Caki2 (cell line): Measurements from ENCODE around the gene ST8SIA5. TPM values are rescaled to one million over a fixed set of nuclear protein-coding genes. Genes with fewer than 3 reads are reported as not detected.

Experiments
- DNase-seq: peaks from one replicate; pipeline ENCODE4 v3.0.0-alpha.2; 2015; ENCODE audit warnings: low read depth
- in situ Hi-C: cut with HindIII; loops from 2 replicates; pipeline ENCODE4 v1.10.0; 2016; ENCODE audit warnings: low sequenced_read_pairs, low pct_unique_long_range_greater_than_20kb, mixed read lengths
- total RNA-seq: library from RNA; depleted of rRNA; stranded (reverse); fragments of >200 nt; shearing (Covaris generic); gene quantifications from 2 replicates; pipeline ENCODE4 v1.2.3, GENCODE V29; 2014; ENCODE audit warnings: low replicate concordance; rRNA removed

Gene ST8SIA5
- total RNA-seq, 1 experiment from 2014 or later = not detected

GRCh38 chr18:46622451-46622850 is 134.4 kb downstream of the ST8SIA5 start:
- no peak for DNase-seq
- in situ Hi-C loops = no loop called here

GRCh38 chr18:46621871-46622270 is 135.0 kb downstream of the ST8SIA5 start:
- in situ Hi-C loops = no loop called here
- no peak for DNase-seq

GRCh38 chr18:46621111-46621766 is 135.6 kb downstream of the ST8SIA5 start:
- in situ Hi-C loops = no loop called here
- DNase-seq = no peak

- DNase-seq = no peak
- in situ Hi-C loops = no loop called here
Observed at GRCh38 chr18:46619559-46619958, 137.3 kb downstream of the ST8SIA5 start.

Other genes starting within 250 kb of the ST8SIA5 start
- not detected in 2 replicates for gene LOXHD1, start 99.8 kb downstream of the ST8SIA5 start, total RNA-seq
- 2.2 and 6.4 TPM in 2 replicates for gene PIAS2, start 160.5 kb upstream of the ST8SIA5 start, total RNA-seq
- gene KATNAL2, start 160.5 kb upstream of the ST8SIA5 start, total RNA-seq = 1.2 and 10.5 TPM in 2 replicates